Myometrial cell (primary cell): ENCODE results near the gene CHST5. TPM values are rescaled to one million over a fixed set of nuclear protein-coding genes. Genes with fewer than 3 reads are reported as not detected.

Experiments used
- total RNA-seq: library from RNA; depleted of rRNA; stranded (reverse); fragments of >200 nt; gene quantifications from 2 replicates; pipeline ENCODE4 v1.2.3, GENCODE V29; 2015

The CHST5 gene
- not detected in 2 replicates for total RNA-seq

DNA sequence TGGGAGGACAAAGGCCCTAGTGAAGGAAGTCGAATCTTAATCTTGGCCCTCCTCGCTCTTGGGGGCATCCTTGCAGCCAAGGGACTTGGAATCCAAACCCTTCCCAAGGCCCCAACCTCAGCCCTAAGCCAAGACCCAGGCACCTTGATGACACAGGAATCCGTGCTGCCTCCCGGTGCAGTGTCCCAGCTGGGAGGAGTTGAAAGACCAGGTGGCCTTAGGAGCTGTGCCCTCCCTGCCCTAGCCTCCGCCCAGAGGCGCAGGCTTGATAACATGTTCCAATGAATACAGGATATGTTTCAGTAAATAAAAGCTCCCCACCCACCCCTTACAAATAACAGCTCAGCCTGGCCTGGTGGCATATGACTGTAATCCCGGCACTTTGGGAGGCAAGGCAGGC lies at the start of gene CHST5:
Gene CHST5 (minus strand): TSS at position 208 of the 400 bp plus-strand sequence. CDS start 5,724 bp downstream, outside the sequence.

DNA sequence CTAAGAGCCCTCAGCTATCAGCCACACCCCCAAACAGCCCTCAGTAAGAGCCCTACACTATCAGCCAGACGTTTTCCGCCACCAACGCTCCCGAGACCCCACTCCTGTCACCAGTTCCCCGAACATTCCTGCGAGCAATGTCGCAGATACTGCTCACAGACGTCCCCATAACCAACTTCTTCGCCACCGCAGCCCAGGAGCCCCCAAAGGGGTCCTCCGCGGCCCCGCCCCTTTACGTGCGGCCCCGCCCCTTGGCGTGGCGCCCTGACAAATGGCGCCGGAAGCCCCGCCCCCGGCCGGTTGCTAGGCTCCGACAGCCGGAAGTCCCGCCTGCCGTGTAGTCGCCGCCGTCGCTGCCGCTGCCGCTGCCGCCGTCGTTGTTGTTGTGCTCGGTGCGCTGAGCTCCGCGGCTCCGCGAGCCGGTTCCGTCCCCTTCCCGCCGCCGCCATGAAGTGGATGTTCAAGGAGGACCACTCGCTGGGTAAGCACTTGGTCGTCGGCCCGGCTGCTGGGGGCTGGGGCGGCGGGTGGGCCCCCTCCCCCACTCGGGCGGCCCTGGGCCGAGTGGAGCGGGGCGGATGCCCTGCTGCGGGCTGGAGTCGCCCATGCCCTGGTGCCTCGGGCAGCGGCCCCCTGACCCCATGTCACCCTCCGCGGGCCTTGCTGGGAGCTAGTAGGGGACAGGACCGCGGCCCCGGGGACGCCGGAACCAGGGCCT lies 30.3 kb upstream of the CHST5 start, which contains the start of gene GABARAPL2:
Gene GABARAPL2 (plus strand): TSS at position 340 of the 718 bp plus-strand sequence. CDS start 108 bp downstream, at position 448.

DNA sequence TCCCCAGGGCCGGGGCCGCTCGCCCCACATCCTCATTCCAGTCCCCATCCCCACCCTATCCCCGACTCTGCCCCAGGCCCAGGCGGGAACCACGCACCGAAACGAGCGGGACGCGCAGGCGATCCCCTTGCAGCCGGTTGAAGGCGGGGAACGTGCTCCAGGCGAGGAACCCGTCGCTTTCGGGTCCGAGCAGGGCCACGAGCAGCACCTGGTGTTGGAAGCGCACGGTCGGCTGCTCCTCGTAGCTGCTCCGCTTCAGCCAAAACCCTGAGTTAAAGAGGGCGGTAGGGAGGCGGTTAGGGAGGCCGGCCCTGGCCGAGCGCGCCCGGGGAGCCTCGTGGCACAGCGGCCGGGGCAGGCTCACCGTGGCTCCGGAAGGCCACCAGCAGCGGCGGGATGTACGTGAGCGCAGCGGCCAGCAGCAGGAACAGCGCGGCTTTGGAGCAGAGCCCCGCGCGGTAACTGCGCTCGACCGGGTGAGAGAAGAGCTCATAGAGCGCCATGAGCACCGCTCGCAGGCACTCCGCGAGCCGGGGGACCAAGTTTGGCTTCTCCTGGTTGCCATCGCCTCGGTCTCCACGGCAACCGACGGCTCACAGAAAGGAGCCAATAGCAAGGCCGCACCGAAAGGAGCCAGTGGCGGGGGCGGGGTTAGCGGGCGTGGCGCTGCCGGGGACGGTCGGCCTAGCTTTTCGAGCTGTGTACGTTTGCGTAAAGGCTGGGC lies 20.0 kb upstream of the CHST5 start, which contains the start of gene TMEM231:
Gene TMEM231 (minus strand): TSS at position 546 of the 724 bp plus-strand sequence. CDS start 43 bp downstream, at position 503.

DNA sequence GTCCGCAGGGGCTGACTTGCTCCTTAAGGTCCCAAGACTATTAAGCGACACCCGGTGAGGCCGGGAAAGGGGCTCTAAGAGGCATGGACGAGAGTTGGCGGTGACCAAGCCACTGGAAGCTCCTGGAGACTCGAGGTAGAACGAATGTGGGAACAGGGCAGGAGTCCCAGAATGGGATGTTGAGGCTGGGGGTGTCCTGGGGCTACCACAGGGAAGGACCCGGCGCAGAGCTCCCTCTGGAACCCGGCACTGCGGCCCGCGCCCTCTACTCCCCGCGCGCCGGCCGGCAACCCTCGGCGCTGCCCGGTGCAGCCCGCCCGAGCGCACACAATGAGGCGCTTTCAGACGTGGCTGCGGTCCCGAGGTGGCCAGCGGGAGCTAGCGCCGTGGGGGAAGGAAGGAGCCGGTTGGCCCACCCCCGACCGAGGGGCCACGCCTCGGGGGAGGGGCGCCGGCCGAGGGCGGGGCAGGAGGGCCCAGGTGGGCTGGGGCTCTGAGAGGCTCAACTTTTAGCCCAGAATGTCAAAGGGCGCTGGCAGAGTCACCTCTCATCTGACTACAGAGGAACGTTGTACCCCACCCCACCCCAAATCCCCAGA lies 40.7 kb downstream of the CHST5 start, which contains the start of gene CHST6:
Gene CHST6 (minus strand): TSS at position 366 of the 599 bp plus-strand sequence. CDS start 15,613 bp downstream, outside the sequence.

Other genes starting within 250 kb of the CHST5 start
- gene CFDP1, start 102.6 kb downstream of the CHST5 start, total RNA-seq: 23.9 and 53.5 TPM in 2 replicates
- gene TMEM170A, start 71.4 kb downstream of the CHST5 start, total RNA-seq: 6.9 and 15.4 TPM in 2 replicates
- gene CHST6, start 40.7 kb downstream of the CHST5 start, total RNA-seq: 0.18 and 1.2 TPM in 2 replicates
- gene TMEM231, start 20.1 kb upstream of the CHST5 start, total RNA-seq: 19.3 and 47.0 TPM in 2 replicates
- gene GABARAPL2, start 30.3 kb upstream of the CHST5 start, total RNA-seq: 58.3 and 78.7 TPM in 2 replicates
- gene ADAT1, start 87.2 kb upstream of the CHST5 start, total RNA-seq: 31.7 and 49.0 TPM in 2 replicates
- 206 and 225 TPM in 2 replicates for gene KARS1, start 111.6 kb upstream of the CHST5 start, total RNA-seq
- 52.5 and 54.9 TPM in 2 replicates for gene TERF2IP, start 111.7 kb upstream of the CHST5 start, total RNA-seq
- gene CPHXL2, start 140.9 kb upstream of the CHST5 start, total RNA-seq: not detected in 2 replicates
- not detected in 2 replicates for gene DUXB, start 165.4 kb upstream of the CHST5 start, total RNA-seq
- gene CPHXL, start 190.4 kb upstream of the CHST5 start, total RNA-seq: not detected in 2 replicates